ENCODE data around the gene TTC39B.

The TTC39B gene

GRCh38 chr9:15176836-15177235 lies 130.2 kb downstream of the TTC39B start:
- DNase-seq (ENCODE audit: low read depth) = no peak

- no peak for DNase-seq (ENCODE audit: low read depth)
Observed at GRCh38 chr9:15163931-15164330, 143.1 kb downstream of the TTC39B start.

GRCh38 chr9:15161753-15162152 lies 145.3 kb downstream of the TTC39B start:
- no peak for DNase-seq (ENCODE audit: low read depth)

- no peak for DNase-seq (ENCODE audit: low read depth)
Observed at GRCh38 chr9:15160673-15161072, 146.3 kb downstream of the TTC39B start.

- DNase-seq (ENCODE audit: low read depth) = no peak
Observed at GRCh38 chr9:15158064-15158463, 149.0 kb downstream of the TTC39B start.

GRCh38 chr9:15157381-15157780 lies 149.6 kb downstream of the TTC39B start:
- DNase-seq (ENCODE audit: low read depth) = no peak

- no peak for DNase-seq (ENCODE audit: low read depth)
Observed at GRCh38 chr9:15156241-15156640, 150.8 kb downstream of the TTC39B start.

- no peak for DNase-seq (ENCODE audit: low read depth)
Observed at GRCh38 chr9:15155826-15156225, 151.2 kb downstream of the TTC39B start.

- no peak for DNase-seq (ENCODE audit: low read depth)
Observed at GRCh38 chr9:15155323-15155722, 151.7 kb downstream of the TTC39B start.

- DNase-seq (ENCODE audit: low read depth) = no peak
Observed at GRCh38 chr9:15154677-15155076, 152.3 kb downstream of the TTC39B start.

- DNase-seq (ENCODE audit: low read depth) = no peak
Observed at GRCh38 chr9:15153961-15154360, 153.1 kb downstream of the TTC39B start.

- no peak for DNase-seq (ENCODE audit: low read depth)
Observed at GRCh38 chr9:15150939-15151338, 156.1 kb downstream of the TTC39B start.

- no peak for DNase-seq (ENCODE audit: low read depth)
Observed at GRCh38 chr9:15149450-15149849, 157.6 kb downstream of the TTC39B start.

- DNase-seq (ENCODE audit: low read depth) = no peak
Observed at GRCh38 chr9:15146268-15146700, 160.7 kb downstream of the TTC39B start.

- DNase-seq (ENCODE audit: low read depth) = no peak
Observed at GRCh38 chr9:15144622-15145061, 162.4 kb downstream of the TTC39B start.

- no peak for DNase-seq (ENCODE audit: low read depth)
Observed at GRCh38 chr9:15142878-15143534, 164.0 kb downstream of the TTC39B start.

- no peak for DNase-seq (ENCODE audit: low read depth)
Observed at GRCh38 chr9:15140051-15140450, 167.0 kb downstream of the TTC39B start.

GRCh38 chr9:15139469-15139868 lies 167.5 kb downstream of the TTC39B start:
- DNase-seq (ENCODE audit: low read depth) = no peak

- no peak for DNase-seq (ENCODE audit: low read depth)
Observed at GRCh38 chr9:15138357-15138686, 168.7 kb downstream of the TTC39B start.

GRCh38 chr9:15137658-15138356 lies 169.2 kb downstream of the TTC39B start:
- DNase-seq (ENCODE audit: low read depth) = no peak

- DNase-seq (ENCODE audit: low read depth) = no peak
Observed at GRCh38 chr9:15137089-15137488, 169.9 kb downstream of the TTC39B start.

GRCh38 chr9:15136646-15137045 lies 170.4 kb downstream of the TTC39B start:
- no peak for DNase-seq (ENCODE audit: low read depth)

GRCh38 chr9:15135164-15135792 lies 171.7 kb downstream of the TTC39B start:
- DNase-seq (ENCODE audit: low read depth) = peak; percentile 30

Data from activated T-cell treated with anti-CD3 and anti-CD28 coated beads for 24 hours (primary cell).